PFSK-1 (cell line): ENCODE data around the gene CUBN.

Experiments used
- POLR2AphosphoS5 ChIP-seq: IDR thresholded peaks from 2 replicates; pipeline ENCODE4 v1.6.1; 2012; ENCODE audit warnings: low read depth, mild to moderate bottlenecking, control low read depth, low read length, moderate library complexity
- TF ChIP-seq, protein P1 (sequence below), 2 experiments: IDR thresholded peaks; 2 replicates each; pipeline versions ENCODE4 v1.6.1 to v1.8.0; 2011 to 2012; ENCODE audit warnings: low read depth in 2 of 2, low read length in 2 of 2, control low read depth in 1 of 2, inconsistent platforms in 1 of 2, mild to moderate bottlenecking in 1 of 2, moderate library complexity in 1 of 2; ENCODE audit not compliant: insufficient read depth in 1 of 2

DNA sequence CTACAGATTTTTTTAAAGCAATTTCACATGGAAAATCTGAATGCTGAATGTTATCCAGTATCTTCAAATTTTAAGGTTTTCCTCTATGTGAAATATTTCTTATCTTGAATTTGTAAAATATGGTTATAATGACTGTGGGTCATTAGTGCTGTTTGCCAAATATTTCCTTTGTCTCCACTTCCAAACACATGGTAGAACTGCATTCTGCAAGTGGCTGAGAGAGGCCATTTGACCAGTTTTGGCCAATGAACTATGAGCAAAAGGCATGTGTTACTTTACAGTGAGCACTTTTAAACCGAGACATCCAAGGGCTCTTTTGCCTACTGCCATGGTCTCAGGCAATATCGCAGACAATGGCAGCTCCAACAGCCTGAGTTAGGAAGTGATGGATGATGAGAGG lies 195.2 kb downstream of the CUBN start:
- TF ChIP-seq, protein P1, sequence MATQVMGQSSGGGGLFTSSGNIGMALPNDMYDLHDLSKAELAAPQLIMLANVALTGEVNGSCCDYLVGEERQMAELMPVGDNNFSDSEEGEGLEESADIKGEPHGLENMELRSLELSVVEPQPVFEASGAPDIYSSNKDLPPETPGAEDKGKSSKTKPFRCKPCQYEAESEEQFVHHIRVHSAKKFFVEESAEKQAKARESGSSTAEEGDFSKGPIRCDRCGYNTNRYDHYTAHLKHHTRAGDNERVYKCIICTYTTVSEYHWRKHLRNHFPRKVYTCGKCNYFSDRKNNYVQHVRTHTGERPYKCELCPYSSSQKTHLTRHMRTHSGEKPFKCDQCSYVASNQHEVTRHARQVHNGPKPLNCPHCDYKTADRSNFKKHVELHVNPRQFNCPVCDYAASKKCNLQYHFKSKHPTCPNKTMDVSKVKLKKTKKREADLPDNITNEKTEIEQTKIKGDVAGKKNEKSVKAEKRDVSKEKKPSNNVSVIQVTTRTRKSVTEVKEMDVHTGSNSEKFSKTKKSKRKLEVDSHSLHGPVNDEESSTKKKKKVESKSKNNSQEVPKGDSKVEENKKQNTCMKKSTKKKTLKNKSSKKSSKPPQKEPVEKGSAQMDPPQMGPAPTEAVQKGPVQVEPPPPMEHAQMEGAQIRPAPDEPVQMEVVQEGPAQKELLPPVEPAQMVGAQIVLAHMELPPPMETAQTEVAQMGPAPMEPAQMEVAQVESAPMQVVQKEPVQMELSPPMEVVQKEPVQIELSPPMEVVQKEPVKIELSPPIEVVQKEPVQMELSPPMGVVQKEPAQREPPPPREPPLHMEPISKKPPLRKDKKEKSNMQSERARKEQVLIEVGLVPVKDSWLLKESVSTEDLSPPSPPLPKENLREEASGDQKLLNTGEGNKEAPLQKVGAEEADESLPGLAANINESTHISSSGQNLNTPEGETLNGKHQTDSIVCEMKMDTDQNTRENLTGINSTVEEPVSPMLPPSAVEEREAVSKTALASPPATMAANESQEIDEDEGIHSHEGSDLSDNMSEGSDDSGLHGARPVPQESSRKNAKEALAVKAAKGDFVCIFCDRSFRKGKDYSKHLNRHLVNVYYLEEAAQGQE (IDR thresholded peaks at IDR 0.05; ENCODE audit: insufficient read depth in 1 of 2, low read depth in 2 of 2, low read length in 2 of 2) = no peak
- no peak for TF ChIP-seq POLR2AphosphoS5
